Smooth muscle cell (in vitro differentiated cells): ENCODE measurements around the gene TPBGL. TPM values are rescaled to one million over a fixed set of nuclear protein-coding genes. Genes with fewer than 3 reads are reported as not detected.
"Not testable (repeated sequence)": the region's sequence is repeated elsewhere in the genome, so short reads cannot be mapped to it uniquely, and the experiment has no call there.

ENCODE experiments used
- DNase-seq: peaks from one replicate; lab custom pipeline; 2025; ENCODE audit not compliant: unreplicated experiment; lab: John Stamatoyannopoulos, UW
- H2AFZ ChIP-seq: fragments of 200-600 bp; sonication (generic); 2 replicates; pipeline ENCODE4 v1.6.0; 2016; ENCODE audit warnings: antibody characterized with exemption, low read depth, mild to moderate bottlenecking
- H3F3A ChIP-seq: fragments of 200-600 bp; sonication (generic); 2 replicates; pipeline ENCODE4 v1.6.0; 2017; ENCODE audit warnings: antibody characterized with exemption, low read depth
- H3K27ac ChIP-seq: fragments of 200-600 bp; sonication (generic); 2 replicates; pipeline ENCODE4 v1.5.1; 2016; ENCODE audit warnings: low read depth, mild to moderate bottlenecking
- H3K27me3 ChIP-seq: fragments of 200-600 bp; sonication (generic); 2 replicates; pipeline ENCODE4 v1.6.1; 2016; ENCODE audit warnings: low read depth, mild to moderate bottlenecking
- H3K36me3 ChIP-seq: fragments of 200-600 bp; sonication (generic); 2 replicates; pipeline ENCODE4 v1.5.1; 2016; ENCODE audit warnings: low read depth
- H3K4me1 ChIP-seq: fragments of 200-600 bp; sonication (generic); 2 replicates; pipeline ENCODE4 v1.5.1; 2016; ENCODE audit warnings: low read depth
- H3K4me2 ChIP-seq: fragments of 200-600 bp; sonication (generic); 2 replicates; pipeline ENCODE4 v1.6.0; 2016; ENCODE audit warnings: mild to moderate bottlenecking
- H3K4me3 ChIP-seq: fragments of 200-600 bp; sonication (generic); 2 replicates; pipeline ENCODE4 v1.5.1; 2016; ENCODE audit warnings: mild to moderate bottlenecking
- H3K79me2 ChIP-seq: fragments of 200-600 bp; sonication (generic); 2 replicates; pipeline ENCODE4 v1.6.0; 2016; ENCODE audit warnings: low read depth, mild to moderate bottlenecking
- H3K9ac ChIP-seq: fragments of 200-600 bp; sonication (generic); 2 replicates; pipeline ENCODE4 v1.6.0; 2016; ENCODE audit warnings: low read depth
- H3K9me3 ChIP-seq: fragments of 200-600 bp; sonication (generic); replicated peaks from 2 replicates; pipeline ENCODE4 v1.5.1; 2016; ENCODE audit warnings: low read depth
- H4K20me1 ChIP-seq: fragments of 200-600 bp; sonication (generic); 2 replicates; pipeline ENCODE4 v1.6.0; 2016; ENCODE audit warnings: low read depth
- CTCF ChIP-seq: fragments of 200-600 bp; sonication (generic); IDR thresholded peaks from 2 replicates; pipeline ENCODE4 v1.5.1; 2017; ENCODE audit warnings: borderline replicate concordance, mild to moderate bottlenecking, antibody characterized with exemption; ENCODE audit not compliant: insufficient read depth, poor library complexity, severe bottlenecking
- WGBS: methylation state at CpG from one replicate; pipeline ENCODE4 v1.1.7; 2016; ENCODE audit warnings: low lambda C conversion rate; 5-methylcytosine and 5-hydroxymethylcytosine counted together
- polyA plus RNA-seq: library from polyadenylated mRNA; unstranded; fragments of >200 nt; fragmentation: Nextera tagmentation; extraction: Ambion mirVana; gene quantifications from 2 replicates; pipeline ENCODE4 v1.2.1, GENCODE V29; 2016
- total RNA-seq: library from RNA; depleted of rRNA; stranded (reverse); fragments of >200 nt; gene quantifications from 2 replicates; pipeline ENCODE4 v1.2.3, GENCODE V29; 2014

Gene TPBGL
- total and polyA plus RNA-seq, 2 experiments from 2014 or later: 0.62 to 0.81 TPM

DNA sequence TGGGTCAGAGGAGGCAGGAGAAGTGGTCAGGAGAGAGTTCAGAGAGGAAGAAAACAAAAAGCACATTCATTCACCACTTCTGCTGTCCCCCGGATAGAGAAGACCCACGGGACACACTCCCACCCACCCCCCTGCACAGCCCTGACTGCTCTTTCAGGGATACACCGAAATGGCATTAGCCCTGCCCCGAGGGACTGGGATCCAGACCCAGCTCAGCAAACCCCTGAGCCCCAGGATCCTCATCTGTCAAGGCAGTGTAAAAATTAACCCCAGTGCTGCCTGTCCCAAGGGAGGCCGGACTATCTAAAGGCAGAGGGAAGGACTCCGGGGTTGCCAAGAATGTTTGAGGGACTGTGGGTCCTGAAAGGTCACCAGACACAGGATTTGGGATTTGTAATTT lies 31.2 kb downstream of the TPBGL start:
- no peaks in the 10 kb centered on the region for H3K36me3 ChIP-seq
- H3K4me1 ChIP-seq: no peaks in the 10 kb centered on the region
- H3F3A ChIP-seq: no peaks in the 10 kb centered on the region
- no peak for DNase-seq
- no peaks in the 10 kb centered on the region for H3K9me3 ChIP-seq
- WGBS: 76% methylated on average over 6 of the region's 6 CpGs
- H4K20me1 ChIP-seq: no peaks in the 10 kb centered on the region
- no peak overlapping the region for H2AFZ ChIP-seq
- H3K27me3 ChIP-seq: no peaks in the 10 kb centered on the region
- no peaks in the 10 kb centered on the region for H3K79me2 ChIP-seq
- no peak for TF ChIP-seq CTCF
- no peak overlapping the region for H3K27ac ChIP-seq
- no peak overlapping the region for H3K9ac ChIP-seq
- H3K4me2 ChIP-seq: no peak overlapping the region
- no peak overlapping the region for H3K4me3 ChIP-seq

GRCh38 chr11:75272391-75272790 lies 31.8 kb downstream of the TPBGL start:
- H2AFZ ChIP-seq: no peak overlapping the region
- WGBS: 100% methylated on average over 3 of the region's 5 CpGs
- H3K79me2 ChIP-seq: no peaks in the 10 kb centered on the region
- H3F3A ChIP-seq: no peaks in the 10 kb centered on the region
- no peaks in the 10 kb centered on the region for H3K36me3 ChIP-seq
- TF ChIP-seq CTCF: no peak
- H3K4me2 ChIP-seq: no peak overlapping the region
- no peaks in the 10 kb centered on the region for H3K4me1 ChIP-seq
- no peak for DNase-seq
- no peak overlapping the region for H3K9ac ChIP-seq
- H3K27ac ChIP-seq: no peak overlapping the region
- H4K20me1 ChIP-seq: no peaks in the 10 kb centered on the region
- H3K4me3 ChIP-seq: no peak overlapping the region
- no peaks in the 10 kb centered on the region for H3K9me3 ChIP-seq
- no peaks in the 10 kb centered on the region for H3K27me3 ChIP-seq

DNA sequence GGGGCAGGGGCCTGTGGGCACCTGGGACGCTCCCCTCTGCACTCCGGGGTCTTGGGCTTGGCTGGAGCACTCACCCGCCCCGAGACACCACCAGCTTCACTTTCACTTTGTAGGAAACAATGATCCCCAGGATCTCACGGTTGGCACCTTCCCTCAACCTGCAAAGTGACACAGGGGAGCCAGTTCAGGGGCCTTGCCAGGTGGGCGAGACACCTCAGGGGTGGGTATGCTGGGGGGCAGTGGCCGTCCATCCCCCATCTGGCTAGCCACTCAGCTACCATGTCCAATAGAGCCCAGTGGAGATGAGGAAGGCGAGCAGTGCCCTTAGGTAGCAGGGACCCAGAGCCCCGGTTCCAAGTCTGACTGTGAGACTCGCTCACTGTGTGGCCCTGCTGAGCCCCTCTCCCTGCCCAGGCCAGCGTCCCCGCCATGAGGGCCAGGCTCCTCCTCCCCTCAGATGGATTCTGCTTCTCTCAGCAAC lies 32.3 kb downstream of the TPBGL start:
- H3K36me3 ChIP-seq: no peaks in the 10 kb centered on the region
- no peaks in the 10 kb centered on the region for H3K4me1 ChIP-seq
- 99% methylated on average over 12 of the region's 12 CpGs for WGBS
- H4K20me1 ChIP-seq: no peaks in the 10 kb centered on the region
- no peak overlapping the region for H3K9ac ChIP-seq
- no peaks in the 10 kb centered on the region for H3K27me3 ChIP-seq
- no peak overlapping the region for H3K27ac ChIP-seq
- H3K4me3 ChIP-seq: no peak overlapping the region
- no peaks in the 10 kb centered on the region for H3F3A ChIP-seq
- H3K4me2 ChIP-seq: no peak overlapping the region
- no peaks in the 10 kb centered on the region for H3K79me2 ChIP-seq
- no peak for DNase-seq
- H2AFZ ChIP-seq: no peak overlapping the region
- TF ChIP-seq CTCF: no peak
- no peaks in the 10 kb centered on the region for H3K9me3 ChIP-seq

- H3K9me3 ChIP-seq: no peaks in the 10 kb centered on the region
- H3K79me2 ChIP-seq: no peaks in the 10 kb centered on the region
- H3K27me3 ChIP-seq: no peaks in the 10 kb centered on the region
- H3K27ac ChIP-seq: no peak overlapping the region
- no peaks in the 10 kb centered on the region for H3K36me3 ChIP-seq
- no peaks in the 10 kb centered on the region for H3F3A ChIP-seq
- no peaks in the 10 kb centered on the region for H3K4me1 ChIP-seq
- no peaks in the 10 kb centered on the region for H4K20me1 ChIP-seq
- H3K9ac ChIP-seq: no peak overlapping the region
- no peak overlapping the region for H2AFZ ChIP-seq
- H3K4me2 ChIP-seq: no peak overlapping the region
- TF ChIP-seq CTCF: no peak
- no peak for DNase-seq
- H3K4me3 ChIP-seq: no peak overlapping the region
- WGBS: 96% methylated on average over 15 of the region's 15 CpGs
Observed at GRCh38 chr11:75273411-75274391, 33.1 kb downstream of the TPBGL start.

- not testable (repeated sequence) for H3K36me3 ChIP-seq, H4K20me1 ChIP-seq, H3K9me3 ChIP-seq, H3F3A ChIP-seq, H3K4me2 ChIP-seq, H3K9ac ChIP-seq, H3K4me3 ChIP-seq, H2AFZ ChIP-seq, H3K27ac ChIP-seq, H3K27me3 ChIP-seq, H3K79me2 ChIP-seq, H3K4me1 ChIP-seq, DNase-seq
- WGBS: 97% methylated on average over 3 of the region's 3 CpGs
Observed at GRCh38 chr11:75274716-75275115, 34.1 kb downstream of the TPBGL start.
